AML-193 (cell line): ENCODE results near the gene KRT25.
"Not testable (repeated sequence)": the region's sequence is repeated elsewhere in the genome, so short reads cannot be mapped to it uniquely, and the experiment has no call there.

ENCODE experiments used
- DNase-seq, 2 experiments: peaks; one replicate each; lab custom pipeline; 2025; lab: John Stamatoyannopoulos, UW

The KRT25 gene

DNA sequence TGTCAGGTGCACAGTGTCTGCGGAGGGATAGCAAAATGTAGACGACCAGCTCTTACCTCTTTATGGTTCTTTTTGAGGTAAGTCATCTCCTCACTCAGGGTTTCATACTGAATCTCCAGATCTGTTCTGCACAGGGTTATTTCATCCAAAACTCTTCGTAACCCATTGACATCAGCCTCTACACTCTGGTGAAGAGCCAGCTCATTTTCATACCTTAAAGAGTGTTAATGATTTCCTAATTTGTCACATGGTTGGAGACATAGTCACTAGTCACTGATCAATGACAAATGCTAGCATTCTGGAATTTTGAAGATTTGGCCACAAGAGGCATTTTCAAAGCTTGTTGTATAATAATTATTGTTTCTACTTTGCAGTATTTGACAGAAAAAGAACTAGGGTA, 1.3 kb downstream of the KRT25 start:
- DNase-seq = no peak

DNA sequence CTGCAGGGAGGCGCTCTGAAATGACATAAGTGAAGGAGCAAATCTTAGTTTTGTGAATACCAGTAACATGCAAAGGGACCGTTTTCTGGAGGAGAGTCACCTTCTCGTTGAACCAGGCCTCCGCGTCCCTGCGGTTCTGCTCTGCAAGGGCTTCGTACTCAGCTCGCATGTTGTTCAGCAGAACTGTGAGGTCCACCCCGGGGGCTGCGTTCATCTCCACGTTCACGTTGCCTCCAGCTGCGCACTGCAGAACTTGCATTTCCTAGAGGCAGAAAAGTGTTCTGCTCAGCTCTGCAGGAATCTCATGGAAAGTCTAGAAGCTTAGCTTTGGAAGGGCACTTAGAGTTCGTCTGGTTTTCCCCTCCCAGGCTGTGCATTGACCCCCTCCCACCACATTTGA, 4.1 kb downstream of the KRT25 start:
- DNase-seq = no peak

DNA sequence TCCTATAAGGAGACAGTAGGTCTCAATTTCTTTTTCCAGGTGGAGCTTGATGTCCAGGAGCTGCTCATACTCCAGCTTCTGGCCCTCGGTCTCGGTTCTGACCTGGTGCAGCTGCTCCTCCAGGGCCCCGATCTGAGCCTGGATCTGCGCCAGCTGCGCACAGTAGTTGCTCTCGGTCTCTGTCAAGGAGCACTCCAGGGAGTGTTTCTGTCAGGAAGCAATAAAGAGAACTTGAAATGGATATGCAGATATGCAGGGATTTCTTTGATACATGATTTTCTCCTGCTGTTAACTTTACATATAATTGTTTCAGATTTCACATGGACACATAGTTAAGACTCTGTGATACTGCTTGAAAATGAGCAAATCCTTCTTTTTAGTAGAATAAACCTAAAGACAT, 4.7 kb downstream of the KRT25 start:
- DNase-seq = no peak

DNA sequence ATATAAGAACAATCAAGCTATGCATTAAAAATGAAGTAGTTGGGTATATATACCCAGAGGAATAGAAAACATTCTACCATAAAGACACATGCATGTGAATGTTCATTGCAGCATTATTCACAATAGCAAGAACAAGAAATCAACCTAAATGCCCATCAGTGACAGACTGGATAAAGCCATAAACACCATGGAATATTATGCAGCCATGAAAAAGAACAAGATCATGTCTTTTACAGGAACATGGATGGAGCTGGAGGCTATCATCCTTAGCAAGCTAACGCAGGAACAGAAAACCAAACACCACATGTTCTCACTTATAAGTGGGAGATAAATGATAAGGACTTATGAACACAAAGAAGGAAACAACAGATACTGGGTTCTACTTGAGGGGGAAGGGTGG, 6.5 kb downstream of the KRT25 start:
- DNase-seq = not testable (repeated sequence)

DNA sequence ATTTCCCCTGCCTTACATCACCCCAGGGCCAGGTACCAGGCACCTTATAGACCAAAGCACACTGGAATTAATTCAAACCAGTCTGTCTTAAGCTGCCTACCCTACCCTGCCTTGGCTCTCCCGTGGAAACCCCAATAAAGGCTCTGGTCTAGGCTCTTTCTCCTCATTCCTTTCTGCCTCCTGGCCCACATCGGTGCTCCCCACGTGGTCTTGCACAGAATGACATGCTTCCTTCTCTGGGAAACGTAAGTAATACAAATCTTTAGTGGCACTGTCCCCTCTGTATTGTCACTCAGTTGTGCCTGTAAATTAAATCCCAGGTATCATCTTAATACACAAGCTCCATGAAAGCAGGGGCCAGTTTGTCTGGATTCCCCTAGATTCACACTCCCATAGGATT, 16.6 kb downstream of the KRT25 start:
- no peak for DNase-seq

DNA sequence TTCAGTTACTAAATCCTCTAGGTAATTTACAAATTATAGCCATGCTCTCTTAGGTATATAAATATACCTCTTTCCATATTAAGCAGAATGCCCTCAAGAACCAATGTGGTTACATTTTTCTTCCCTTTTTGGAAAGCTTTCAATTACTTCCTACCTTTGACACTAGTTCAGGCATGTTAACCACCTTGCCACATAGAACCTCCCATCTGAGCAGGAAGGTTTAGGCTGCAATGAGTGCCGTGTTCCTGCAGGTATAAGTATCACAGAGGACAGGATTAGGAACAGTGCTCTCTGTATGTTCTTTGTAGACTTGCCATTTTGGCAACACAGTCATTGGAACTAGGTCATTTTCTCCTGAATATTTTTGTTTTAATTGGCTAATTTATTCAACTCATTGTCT, 20.1 kb downstream of the KRT25 start:
- DNase-seq = no peak

DNA sequence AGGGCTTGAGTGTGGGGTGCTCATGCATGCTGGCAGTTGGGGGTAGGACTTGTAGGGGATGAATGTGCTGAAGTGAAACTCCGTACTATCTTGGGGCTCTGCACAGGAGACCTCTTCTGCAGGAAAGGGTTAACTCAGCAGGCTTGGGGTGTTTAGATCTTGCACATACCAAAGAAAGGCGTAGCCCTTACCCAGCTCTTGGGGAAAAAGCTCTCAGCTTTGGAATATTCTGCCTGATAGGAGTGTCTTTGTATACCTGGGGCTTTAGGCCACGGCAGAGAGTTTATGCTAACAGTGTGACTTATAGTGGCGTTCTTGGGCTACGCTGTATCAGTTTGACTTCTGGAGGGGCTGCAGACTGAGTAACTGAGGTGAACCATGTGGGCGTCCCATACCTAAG, 21.1 kb downstream of the KRT25 start:
- no peak for DNase-seq

DNA sequence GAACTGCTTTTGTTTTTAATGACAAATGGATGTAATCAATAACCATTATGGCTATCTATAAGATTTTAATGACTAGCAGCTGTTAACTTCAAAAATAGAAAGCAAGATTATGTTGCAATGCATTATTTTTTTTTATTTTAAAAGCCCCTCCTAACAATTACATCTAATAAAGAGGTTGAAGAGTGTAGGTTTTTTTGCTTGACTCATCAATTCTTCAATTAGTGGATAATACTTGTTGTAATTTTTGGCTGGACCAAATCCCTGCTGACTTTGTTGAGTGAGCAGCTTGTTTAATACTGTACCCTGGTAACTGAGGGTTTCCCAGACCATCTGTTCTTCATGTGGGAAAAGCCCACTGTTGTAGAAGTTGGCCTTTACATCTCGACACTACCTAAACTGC, 24.2 kb downstream of the KRT25 start:
- DNase-seq = no peak

DNA sequence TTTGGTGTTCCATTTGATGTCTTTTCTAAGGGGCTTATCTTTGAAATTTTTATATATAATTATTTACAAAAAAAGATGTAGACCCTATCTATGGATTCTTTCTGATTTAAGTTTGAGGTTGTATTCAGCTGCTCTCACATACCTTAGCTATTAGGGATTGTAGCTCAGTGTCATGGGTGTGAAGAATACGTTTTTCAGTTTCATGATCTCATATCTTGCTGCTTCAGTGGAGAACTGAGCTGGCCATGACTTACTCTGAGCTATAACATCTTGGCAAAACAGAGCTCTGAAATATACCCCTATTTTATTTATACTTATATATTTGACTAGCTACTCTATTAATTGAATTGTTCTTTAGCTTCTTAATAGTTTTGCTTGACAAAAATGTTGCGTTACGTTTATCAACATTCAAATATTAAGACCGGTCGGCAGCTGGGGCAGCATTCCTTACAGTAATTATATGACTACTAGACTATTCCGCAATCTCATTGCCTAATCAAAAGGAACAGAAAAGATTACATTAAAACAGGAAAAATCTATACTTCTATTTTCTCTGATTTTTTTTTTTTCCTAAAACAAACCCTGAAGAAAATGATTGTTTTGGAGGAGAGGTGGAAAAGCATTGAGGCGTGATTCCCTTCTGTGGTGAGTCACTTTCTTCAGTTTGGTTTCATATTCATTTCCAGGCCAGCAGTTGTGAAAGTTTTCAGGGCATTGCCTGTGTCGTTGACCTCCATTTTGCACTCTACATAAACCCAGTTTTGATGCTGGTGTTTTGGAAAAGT, 27.5 kb downstream of the KRT25 start:
- no peak for DNase-seq

DNA sequence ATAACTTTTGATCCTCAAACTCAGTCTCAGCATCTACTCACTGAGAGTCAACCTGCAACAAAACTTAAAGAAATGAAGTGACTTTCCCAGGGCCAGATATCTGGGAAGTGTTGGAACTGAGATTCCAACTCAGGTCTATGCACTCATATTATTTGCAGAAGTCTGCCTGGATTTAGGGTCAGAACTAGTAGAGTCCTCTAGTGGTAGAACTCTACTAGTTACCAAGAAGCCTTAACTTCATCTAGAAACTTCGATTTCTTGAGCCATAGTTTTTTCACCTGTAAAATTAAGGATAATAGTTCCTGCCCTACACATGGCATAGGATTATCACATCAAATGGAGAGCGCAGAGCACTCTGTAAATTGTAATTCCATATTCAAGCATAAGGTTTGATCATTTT, 28.2 kb downstream of the KRT25 start:
- peak; percentile 18 to 30 for DNase-seq

DNA sequence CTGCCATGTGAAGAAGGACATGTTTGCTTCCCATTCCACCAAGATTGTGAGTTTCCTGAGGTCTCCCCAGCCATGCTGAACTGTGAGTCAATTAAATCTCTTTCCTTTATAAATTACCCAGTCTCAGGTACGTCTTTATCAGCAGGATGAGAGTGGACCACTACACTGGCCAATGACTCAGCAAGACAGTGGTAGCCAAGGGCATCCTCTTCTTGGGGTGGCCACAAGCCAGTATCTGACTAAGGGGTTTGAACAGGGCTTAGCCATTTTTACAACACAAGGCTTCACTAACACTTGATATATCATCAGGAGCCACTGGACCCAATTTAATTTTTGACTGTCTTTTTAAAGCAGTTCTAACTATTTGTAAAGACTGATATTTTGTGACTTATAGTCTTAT, 30.5 kb downstream of the KRT25 start:
- DNase-seq = no peak

DNA sequence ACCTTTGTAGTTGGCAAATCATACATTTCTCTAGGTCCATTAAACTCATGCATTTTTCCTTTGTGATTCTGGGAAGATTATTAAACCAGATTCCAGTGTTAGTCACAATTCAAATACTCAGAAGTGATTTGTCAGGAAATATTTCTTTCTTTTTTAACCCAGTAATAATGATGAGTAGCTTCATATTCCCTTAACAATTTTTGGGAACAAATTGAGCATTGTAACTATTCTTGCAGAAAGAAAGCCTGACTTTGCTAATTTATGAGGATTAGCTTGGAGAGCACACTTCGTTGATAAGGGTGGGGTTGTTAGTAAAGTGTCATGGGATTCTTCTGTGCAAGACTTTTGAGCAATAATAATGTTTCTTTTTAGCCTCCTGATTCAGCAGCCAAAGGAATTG, 32.9 kb downstream of the KRT25 start:
- DNase-seq = no peak

DNA sequence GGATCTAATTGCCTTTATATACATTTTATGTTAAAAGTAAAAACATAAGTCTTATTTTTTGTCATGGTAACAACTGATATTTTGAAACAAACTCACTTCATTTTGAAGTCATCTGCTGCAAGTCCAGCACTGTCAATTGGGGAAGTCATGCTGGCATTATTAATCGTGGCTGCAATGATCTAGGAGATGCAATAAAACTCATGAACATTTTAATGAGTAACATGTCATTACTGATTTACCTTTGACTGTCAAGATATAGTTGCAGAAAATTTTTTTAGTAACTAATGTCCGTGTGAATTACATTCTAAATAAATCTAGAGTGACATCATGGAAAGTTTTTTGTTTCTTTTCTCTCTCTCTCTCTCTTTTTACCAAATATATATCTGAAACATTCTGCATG, 34.2 kb downstream of the KRT25 start:
- no peak for DNase-seq

DNA sequence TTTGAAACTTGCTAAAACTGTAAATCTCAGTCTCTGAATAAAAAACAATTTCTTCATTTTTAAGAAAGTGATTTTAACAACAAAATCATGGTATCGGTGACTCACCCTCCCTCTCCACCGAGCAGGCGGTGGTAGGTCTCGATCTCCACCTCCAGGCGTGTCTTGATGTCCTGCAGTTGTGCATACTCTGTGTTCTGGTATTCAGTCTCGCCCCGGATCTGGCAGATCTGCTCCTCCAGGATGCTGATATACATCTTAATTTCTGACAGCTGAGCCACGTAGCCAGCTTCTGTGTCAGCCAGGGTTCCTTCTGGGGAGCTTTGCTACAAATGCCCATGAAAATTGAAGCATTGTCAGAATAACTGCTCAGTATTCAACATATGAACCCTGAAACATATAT, 36.2 kb downstream of the KRT25 start:
- DNase-seq = no peak

DNA sequence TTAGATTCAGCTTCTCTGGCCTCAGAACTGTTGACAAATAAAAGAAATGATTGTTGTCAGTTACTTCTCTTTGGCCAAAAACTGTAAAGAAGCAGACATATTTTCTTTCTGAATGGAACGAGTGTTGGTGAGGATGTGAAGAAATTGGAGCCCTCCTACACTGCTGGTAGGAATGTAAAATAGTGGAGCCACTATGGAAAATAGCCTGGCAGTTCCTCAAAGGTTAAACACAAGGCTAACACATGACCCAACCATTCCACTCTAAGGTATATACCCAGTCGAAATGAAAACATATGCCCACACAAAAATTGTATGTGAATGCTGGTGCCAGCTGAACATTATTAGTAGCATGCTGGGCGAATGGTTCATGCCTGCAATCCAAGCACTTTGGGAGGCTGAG, 37.4 kb downstream of the KRT25 start:
- DNase-seq = no peak

DNA sequence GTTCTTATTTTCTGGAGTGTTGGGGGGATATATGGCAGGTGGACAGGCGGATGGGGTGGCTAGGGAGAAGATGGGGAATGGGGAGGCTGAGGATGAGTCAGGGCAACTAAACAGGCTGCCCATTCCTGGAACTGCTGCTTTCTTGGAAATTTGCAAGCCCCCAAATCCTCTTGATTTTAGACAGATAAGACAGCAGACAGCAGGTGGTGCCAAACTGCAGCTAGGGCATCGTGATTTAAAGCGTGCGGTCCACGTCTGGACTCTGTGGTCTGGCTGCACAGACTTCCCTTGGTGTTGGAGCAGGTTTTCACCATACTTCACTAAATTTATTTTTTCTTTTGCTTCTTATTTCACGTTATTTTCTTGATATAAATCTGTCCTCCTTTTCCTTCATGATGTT, 40.7 kb downstream of the KRT25 start:
- no peak for DNase-seq

DNA sequence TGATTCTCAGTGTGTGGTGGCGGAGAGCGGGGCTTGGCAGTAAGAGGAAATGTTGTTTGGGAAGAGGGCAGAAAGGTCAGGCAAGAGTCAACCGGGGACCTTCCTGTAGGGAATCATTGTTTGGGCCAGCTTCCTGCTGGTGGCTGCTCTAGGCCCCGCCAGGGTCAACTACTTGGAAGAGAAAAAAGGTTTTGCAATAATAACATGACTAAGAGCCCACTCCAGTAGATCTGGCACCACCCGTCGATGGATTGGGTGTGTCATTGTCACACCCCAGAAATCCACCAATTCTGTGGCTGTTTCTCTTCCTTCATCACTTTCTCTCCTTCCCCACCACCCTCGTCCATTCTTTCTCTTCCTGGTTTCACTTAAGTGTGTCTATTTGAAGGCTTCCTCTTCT, 47.4 kb downstream of the KRT25 start:
- no peak for DNase-seq

DNA sequence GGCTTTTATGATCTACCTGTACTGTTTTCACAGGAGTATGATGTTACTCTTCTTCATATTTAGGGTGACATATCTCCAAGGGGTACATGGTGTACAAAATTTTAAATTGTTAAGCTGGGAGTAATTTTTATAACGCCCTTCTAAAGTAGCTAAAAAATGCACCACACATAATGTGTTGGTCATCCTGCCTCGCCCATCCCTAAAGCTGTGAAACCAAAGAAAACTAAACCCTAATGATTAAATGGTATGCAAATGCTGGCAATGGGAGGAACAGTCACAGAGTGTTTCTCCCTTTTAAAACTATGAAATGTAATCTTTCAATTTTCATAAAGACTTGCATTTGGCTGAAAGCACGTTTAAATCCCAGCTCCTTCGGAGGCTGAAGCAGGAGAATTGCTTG, 49.5 kb downstream of the KRT25 start:
- no peak for DNase-seq

DNA sequence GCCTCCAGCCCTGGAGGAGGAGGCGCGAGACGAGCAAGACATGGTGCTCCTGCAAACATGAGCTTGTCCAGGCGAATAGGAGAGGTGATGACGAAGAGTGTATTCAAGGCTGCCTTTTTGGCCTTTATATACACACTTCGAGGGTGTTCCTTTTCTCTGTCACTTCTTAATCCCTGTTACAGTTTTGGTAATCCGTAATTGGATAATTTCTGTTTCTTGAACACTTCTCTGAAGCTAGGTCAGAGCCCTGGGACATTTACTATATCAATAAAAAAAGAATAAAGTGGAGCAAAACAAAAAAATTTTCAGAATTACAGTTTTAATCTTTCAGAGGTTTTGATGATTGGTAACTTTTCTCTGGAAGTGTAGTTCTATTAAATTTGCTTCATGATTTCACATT, 51.5 kb downstream of the KRT25 start, which contains the start of gene KRT24:
KRT24 (minus strand) TSS at position 101 of the 400 bp plus-strand sequence; CDS start at position 42, 59 bp downstream.
- DNase-seq = no peak

DNA sequence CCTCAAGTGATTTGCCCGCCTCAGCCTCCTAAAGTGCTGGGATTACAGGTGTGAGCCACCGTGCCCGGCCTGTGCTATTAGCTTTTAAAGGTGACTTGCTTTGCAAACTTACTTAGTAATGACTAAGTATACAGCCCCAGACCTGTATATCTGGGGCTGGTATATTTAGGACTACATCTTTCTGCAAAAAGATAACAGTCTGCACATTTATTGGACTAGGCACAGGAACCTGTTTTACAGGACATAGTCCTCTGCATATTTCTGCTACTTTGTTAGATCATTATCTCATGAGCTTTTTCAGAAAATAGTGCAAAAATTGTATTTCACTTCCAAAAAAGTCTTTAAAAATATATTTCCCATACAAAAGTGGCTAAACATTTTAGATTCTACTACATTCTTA, 52.9 kb downstream of the KRT25 start:
- no peak for DNase-seq

DNA sequence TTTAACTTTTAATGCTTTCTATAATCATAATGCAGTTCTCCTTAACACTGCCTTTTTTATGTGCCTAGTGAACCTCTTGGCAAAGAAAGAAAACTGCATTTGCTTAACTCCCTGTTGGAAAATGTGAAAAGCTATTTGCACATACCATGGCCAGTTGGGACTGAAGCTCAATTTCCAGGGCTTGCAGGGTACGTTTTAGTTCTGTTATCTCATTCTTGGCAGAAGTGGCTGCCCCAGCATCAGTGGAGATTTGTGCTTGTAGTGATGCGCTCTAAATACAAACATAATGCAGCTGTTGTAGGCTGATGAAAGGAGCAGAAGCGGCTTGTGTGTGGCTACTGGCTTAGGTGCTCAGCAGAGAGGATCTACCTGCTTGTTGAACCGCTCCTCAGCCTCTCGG, 55.3 kb downstream of the KRT25 start:
- no peak for DNase-seq

DNA sequence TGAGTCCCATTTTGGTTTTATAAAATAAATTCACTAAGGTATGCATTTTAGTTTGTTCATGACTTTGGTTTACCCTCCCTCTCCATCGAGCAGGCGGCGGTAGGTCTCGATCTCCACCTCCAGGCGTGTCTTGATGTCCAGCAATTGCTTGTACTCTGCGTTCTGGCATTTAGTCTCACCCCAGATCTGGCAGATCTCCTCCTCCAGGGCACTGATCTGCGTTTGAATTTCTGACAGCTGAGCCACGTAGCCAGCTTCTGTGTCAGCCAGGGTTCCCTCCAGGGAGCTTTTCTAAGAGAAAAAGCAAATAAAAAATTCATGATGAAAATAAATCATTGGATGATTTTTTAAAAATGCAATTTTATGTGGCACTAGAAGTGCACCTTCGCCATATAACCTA, 55.8 kb downstream of the KRT25 start:
- no peak for DNase-seq
